NCI-H2171 treated with DMSO at 0.1 percent for 48 hours (cell line): Measurements from ENCODE around the gene VPS13D.

ENCODE experiments used
- DNase-seq: peaks from one replicate; lab custom pipeline; 2025; lab: John Stamatoyannopoulos, UW

The VPS13D gene

GRCh38 chr1:12232221-12232620 lies 2.4 kb downstream of the VPS13D start:
- DNase-seq: peak; percentile 3

GRCh38 chr1:12244078-12244477 lies 14.2 kb downstream of the VPS13D start:
- DNase-seq: peak; percentile 2

GRCh38 chr1:12244585-12244984 lies 14.8 kb downstream of the VPS13D start:
- no peak for DNase-seq

GRCh38 chr1:12245116-12245515 lies 15.3 kb downstream of the VPS13D start:
- no peak for DNase-seq

GRCh38 chr1:12245733-12246132 lies 15.9 kb downstream of the VPS13D start:
- no peak for DNase-seq

- DNase-seq: no peak
Measured at GRCh38 chr1:12246584-12246983, 16.8 kb downstream of the VPS13D start.

GRCh38 chr1:12249181-12249580 lies 19.4 kb downstream of the VPS13D start:
- no peak for DNase-seq

GRCh38 chr1:12249748-12250147 lies 19.9 kb downstream of the VPS13D start:
- DNase-seq: no peak

- no peak for DNase-seq
Measured at GRCh38 chr1:12251442-12251841, 21.6 kb downstream of the VPS13D start.

GRCh38 chr1:12255913-12256312 lies 26.1 kb downstream of the VPS13D start:
- DNase-seq: no peak

- no peak for DNase-seq
Measured at GRCh38 chr1:12258272-12258671, 28.4 kb downstream of the VPS13D start.

- no peak for DNase-seq
Measured at GRCh38 chr1:12269351-12269750, 39.5 kb downstream of the VPS13D start.

GRCh38 chr1:12271033-12271432 lies 41.2 kb downstream of the VPS13D start:
- no peak for DNase-seq

GRCh38 chr1:12272770-12273169 lies 42.9 kb downstream of the VPS13D start:
- no peak for DNase-seq

GRCh38 chr1:12275370-12275769 lies 45.5 kb downstream of the VPS13D start:
- no peak for DNase-seq

- no peak for DNase-seq
Measured at GRCh38 chr1:12276225-12276624, 46.4 kb downstream of the VPS13D start.

- no peak for DNase-seq
Measured at GRCh38 chr1:12279003-12279402, 49.2 kb downstream of the VPS13D start.

- DNase-seq: no peak
Measured at GRCh38 chr1:12279728-12280464, 50.1 kb downstream of the VPS13D start.

GRCh38 chr1:12282142-12282541 lies 52.3 kb downstream of the VPS13D start:
- no peak for DNase-seq

- no peak for DNase-seq
Measured at GRCh38 chr1:12284486-12284885, 54.7 kb downstream of the VPS13D start.

- DNase-seq: no peak
Measured at GRCh38 chr1:12285496-12286143, 55.8 kb downstream of the VPS13D start.

- no peak for DNase-seq
Measured at GRCh38 chr1:12287869-12288268, 58.0 kb downstream of the VPS13D start.

GRCh38 chr1:12290828-12291227 lies 61.0 kb downstream of the VPS13D start:
- DNase-seq: no peak

GRCh38 chr1:12293416-12293815 lies 63.6 kb downstream of the VPS13D start:
- no peak for DNase-seq
